ENCODE data around the gene KCNQ1. TPM values are rescaled to one million over a fixed set of nuclear protein-coding genes. Genes with fewer than 3 reads are reported as not detected.

Gene KCNQ1
- polyA plus RNA-seq, 1 donor from 2014 or later, result not detected

Small RNAs within 50 kb of the gene (small RNA-seq; reads per million reads assigned to genes)
- gene AC013791.1 (0 reads per million in 3 experiments), gene COX6CP18 (0 reads per million in 3 experiments), gene RF01947 (0 reads per million in 3 experiments), gene RF01948 (0 reads per million in 3 experiments), gene RF01950 (0 reads per million in 3 experiments)

Other genes with a start within 250 kb of the KCNQ1 start
- gene ASCL2, start 174.4 kb upstream of the KCNQ1 start, polyA plus RNA-seq, result not detected in 2 replicates
- not detected in 2 replicates for gene C11orf21, start 143.1 kb upstream of the KCNQ1 start, polyA plus RNA-seq
- gene TSPAN32, start 143.0 kb upstream of the KCNQ1 start, polyA plus RNA-seq, result not detected in 2 replicates
- gene CD81, start 67.7 kb upstream of the KCNQ1 start, polyA plus RNA-seq, result 96.2 and 97.8 TPM in 2 replicates
- gene TSSC4, start 44.3 kb upstream of the KCNQ1 start, polyA plus RNA-seq, result 54.3 and 62.2 TPM in 2 replicates
- gene TRPM5, start 494 bp upstream of the KCNQ1 start, polyA plus RNA-seq, result not detected in 2 replicates

All from neural cell (in vitro differentiated cells).